ENCODE data around the gene MTAP. TPM values are rescaled to one million over a fixed set of nuclear protein-coding genes. Genes with fewer than 3 reads are reported as not detected.

MTAP gene
- total RNA-seq, 1 donor: 36.7 TPM

GRCh38 chr9:21871256-21871975 lies 69.0 kb downstream of the MTAP start:
- no peak for DNase-seq (ENCODE audit: low read depth)
- TF ChIP-seq CTCF (IDR thresholded peaks at IDR 0.05; ENCODE audit: insufficient read depth, low read depth, low read length): no peak
- H3K4me3 ChIP-seq (ENCODE audit: low read depth, low read length): no peak overlapping the region

GRCh38 chr9:21872696-21873095 lies 70.3 kb downstream of the MTAP start:
- TF ChIP-seq CTCF (IDR thresholded peaks at IDR 0.05; ENCODE audit: insufficient read depth, low read depth, low read length): no peak
- H3K4me3 ChIP-seq (ENCODE audit: low read depth, low read length): no peak overlapping the region
- DNase-seq (ENCODE audit: low read depth): peak; percentile 17

GRCh38 chr9:21873540-21874221 lies 71.2 kb downstream of the MTAP start:
- peak; percentile 59 for DNase-seq (ENCODE audit: low read depth)
- TF ChIP-seq CTCF (IDR thresholded peaks at IDR 0.05; ENCODE audit: insufficient read depth, low read depth, low read length): no peak
- no peak overlapping the region for H3K4me3 ChIP-seq (ENCODE audit: low read depth, low read length)

- no peak for DNase-seq (ENCODE audit: low read depth)
- no peak for TF ChIP-seq CTCF (IDR thresholded peaks at IDR 0.05; ENCODE audit: insufficient read depth, low read depth, low read length)
- no peak overlapping the region for H3K4me3 ChIP-seq (ENCODE audit: low read depth, low read length)
Measured at GRCh38 chr9:21875893-21876292, 73.5 kb downstream of the MTAP start.

GRCh38 chr9:21883642-21884041 lies 81.2 kb downstream of the MTAP start:
- DNase-seq (ENCODE audit: low read depth): no peak
- H3K4me3 ChIP-seq (ENCODE audit: low read depth, low read length): no peak overlapping the region
- no peak for TF ChIP-seq CTCF (IDR thresholded peaks at IDR 0.05; ENCODE audit: insufficient read depth, low read depth, low read length)

- no peak overlapping the region for H3K4me3 ChIP-seq (ENCODE audit: low read depth, low read length)
- DNase-seq (ENCODE audit: low read depth): no peak
- no peak for TF ChIP-seq CTCF (IDR thresholded peaks at IDR 0.05; ENCODE audit: insufficient read depth, low read depth, low read length)
Measured at GRCh38 chr9:21889673-21890072, 87.2 kb downstream of the MTAP start.

All from fibroblast of villous mesenchyme (primary cell).